Astrocyte of the spinal cord (primary cell): ENCODE results near the gene NIPAL3.

ENCODE experiments used
- DNase-seq: peaks from one replicate; pipeline ENCODE4 v3.0.0; 2011; ENCODE audit warnings: low read depth, low spot score
- H3K4me3 ChIP-seq: 2 replicates; pipeline ENCODE4 v1.5.1; 2011; ENCODE audit warnings: low read depth, mild to moderate bottlenecking, low read length, moderate library complexity
- in situ Hi-C: cut with HindIII; loops from 2 replicates; pipeline ENCODE4 v1.10.0; 2017; ENCODE audit warnings: low sequenced_read_pairs
- TF ChIP-seq, protein P1 (sequence below): IDR thresholded peaks from 2 replicates; pipeline ENCODE4 v1.5.1; 2012; ENCODE audit warnings: low read depth, mild to moderate bottlenecking, low read length, inconsistent platforms

Gene NIPAL3

DNA sequence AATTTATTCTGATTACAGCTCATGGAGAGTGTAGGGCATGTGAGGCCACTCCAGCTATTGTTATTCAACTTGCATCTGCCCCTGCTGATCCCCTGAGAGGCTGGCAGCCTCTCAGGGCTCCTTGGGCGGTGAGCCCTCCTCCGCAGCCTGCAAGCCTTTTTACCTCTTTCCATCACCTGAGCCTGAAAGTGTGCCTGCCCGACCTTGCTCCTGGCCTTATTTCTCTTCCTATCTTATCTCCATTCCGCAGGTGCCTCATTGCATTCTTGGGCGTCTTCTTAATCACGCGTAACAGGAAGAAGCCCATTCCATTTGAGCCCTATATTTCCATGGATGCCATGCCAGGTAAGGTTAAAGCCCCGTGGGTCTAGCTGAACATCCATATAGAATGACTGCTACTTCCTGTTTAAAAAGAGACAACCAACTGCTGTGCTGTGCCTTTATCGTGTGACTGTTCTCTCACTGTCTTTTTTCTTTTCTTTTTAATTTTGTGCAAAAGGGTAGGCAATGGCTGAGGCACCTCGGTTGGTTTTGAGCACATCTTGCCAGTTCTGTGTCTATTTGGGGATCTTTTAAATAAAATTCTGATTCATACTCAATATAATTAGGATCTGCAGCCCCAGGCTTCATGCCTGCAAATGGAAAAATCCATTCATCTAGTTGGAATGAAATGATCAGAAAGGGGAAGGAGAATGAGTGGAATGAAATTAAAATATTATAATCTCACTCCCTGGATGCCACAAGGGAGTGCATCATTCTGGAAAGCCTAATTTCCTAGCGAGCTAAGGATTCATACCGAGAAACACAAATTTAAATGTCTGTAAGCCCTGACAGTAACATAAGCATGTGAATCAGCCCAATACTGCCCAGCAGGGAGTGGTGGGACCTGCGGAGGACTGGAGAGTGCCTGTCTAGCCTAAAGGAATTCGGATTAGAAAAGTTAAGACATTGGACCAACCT lies 48.5 kb downstream of the NIPAL3 start:
- in situ Hi-C loops: no loop called here

GRCh38 chr1:24465099-24465498 lies 49.5 kb downstream of the NIPAL3 start:
- DNase-seq: no peak
- H3K4me3 ChIP-seq: no peak overlapping the region
- in situ Hi-C loops: no loop called here
- TF ChIP-seq, protein P1, sequence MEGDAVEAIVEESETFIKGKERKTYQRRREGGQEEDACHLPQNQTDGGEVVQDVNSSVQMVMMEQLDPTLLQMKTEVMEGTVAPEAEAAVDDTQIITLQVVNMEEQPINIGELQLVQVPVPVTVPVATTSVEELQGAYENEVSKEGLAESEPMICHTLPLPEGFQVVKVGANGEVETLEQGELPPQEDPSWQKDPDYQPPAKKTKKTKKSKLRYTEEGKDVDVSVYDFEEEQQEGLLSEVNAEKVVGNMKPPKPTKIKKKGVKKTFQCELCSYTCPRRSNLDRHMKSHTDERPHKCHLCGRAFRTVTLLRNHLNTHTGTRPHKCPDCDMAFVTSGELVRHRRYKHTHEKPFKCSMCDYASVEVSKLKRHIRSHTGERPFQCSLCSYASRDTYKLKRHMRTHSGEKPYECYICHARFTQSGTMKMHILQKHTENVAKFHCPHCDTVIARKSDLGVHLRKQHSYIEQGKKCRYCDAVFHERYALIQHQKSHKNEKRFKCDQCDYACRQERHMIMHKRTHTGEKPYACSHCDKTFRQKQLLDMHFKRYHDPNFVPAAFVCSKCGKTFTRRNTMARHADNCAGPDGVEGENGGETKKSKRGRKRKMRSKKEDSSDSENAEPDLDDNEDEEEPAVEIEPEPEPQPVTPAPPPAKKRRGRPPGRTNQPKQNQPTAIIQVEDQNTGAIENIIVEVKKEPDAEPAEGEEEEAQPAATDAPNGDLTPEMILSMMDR: no peak

More for the DNA sequence above, 48.5 kb downstream of the NIPAL3 start:
- TF ChIP-seq, protein P1: no peak
- H3K4me3 ChIP-seq: no peak overlapping the region
- no peak for DNase-seq

DNA sequence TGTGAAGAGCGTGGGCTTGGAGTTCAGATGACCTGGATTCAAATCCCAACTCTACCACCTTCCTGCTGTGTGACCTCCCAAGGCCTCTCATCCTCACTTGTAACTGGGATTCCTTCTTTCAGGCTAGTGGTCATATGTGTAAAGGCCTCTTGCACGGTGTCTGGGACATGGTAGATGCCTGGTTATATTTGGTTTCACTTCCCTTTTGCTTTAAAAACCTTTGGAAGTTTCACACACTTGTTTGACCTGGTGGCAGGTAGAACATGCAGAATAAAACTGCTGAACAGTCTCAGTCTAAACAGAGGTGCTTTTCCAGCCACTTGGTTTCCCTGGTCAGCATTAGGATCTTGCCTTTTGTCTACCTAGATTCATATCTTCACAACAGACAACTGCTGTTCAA lies 50.0 kb downstream of the NIPAL3 start:
- DNase-seq: no peak
- TF ChIP-seq, protein P1: no peak
- in situ Hi-C loops: no loop called here

DNA sequence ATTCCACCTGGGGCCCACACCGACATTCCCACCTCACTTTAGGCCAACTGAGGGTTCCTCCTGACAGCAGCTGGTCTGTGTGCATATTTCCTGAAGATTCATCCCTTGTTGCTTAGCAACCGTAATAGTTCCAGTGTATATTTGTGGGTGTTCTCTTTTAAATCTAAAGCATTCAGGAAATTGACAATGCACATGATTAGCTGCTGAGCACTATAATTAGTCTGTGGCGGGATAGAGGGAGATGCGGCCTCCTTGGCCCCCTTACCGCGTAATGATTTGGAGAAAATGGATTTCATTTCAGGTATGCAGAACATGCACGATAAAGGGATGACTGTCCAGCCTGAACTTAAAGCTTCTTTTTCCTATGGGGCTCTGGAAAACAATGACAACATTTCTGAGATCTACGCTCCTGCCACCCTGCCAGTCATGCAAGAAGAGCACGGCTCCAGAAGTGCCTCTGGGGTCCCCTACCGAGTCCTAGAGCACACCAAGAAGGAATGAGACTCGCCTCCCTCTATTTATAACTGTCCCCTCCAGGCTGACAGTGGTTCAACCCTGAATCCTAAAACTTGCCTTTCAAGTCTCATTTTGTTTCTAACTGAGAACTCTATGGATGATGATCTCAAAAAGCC lies 53.2 kb downstream of the NIPAL3 start:
- DNase-seq: no peak
- no peak overlapping the region for H3K4me3 ChIP-seq
- in situ Hi-C loops: no loop called here
- TF ChIP-seq, protein P1: no peak

More for the DNA sequence above, 50.0 kb downstream of the NIPAL3 start:
- no peak overlapping the region for H3K4me3 ChIP-seq

GRCh38 chr1:24470592-24470991 lies 55.0 kb downstream of the NIPAL3 start:
- TF ChIP-seq, protein P1: no peak
- no peak for DNase-seq
- in situ Hi-C loops: no loop called here
- no peak overlapping the region for H3K4me3 ChIP-seq

GRCh38 chr1:24472527-24473251 lies 57.1 kb downstream of the NIPAL3 start:
- TF ChIP-seq, protein P1: no peak
- in situ Hi-C loops: no loop called here

More at GRCh38 chr1:24472527-24473251, 57.1 kb downstream of the NIPAL3 start:
- no peak overlapping the region for H3K4me3 ChIP-seq
- DNase-seq: no peak
